K562 (cell line): ENCODE results near the gene VSTM1. TPM values are rescaled to one million over a fixed set of nuclear protein-coding genes. Genes with fewer than 3 reads are reported as not detected.

Experiments
- FOXP1 ChIP-seq: sonication (generic); formaldehyde crosslinking; IDR thresholded peaks from 2 replicates; pipeline ENCODE4 v1.8.0; 2022; ENCODE audit warnings: mild to moderate bottlenecking, missing genetic modification reagents
- PHB2 ChIP-seq: fragments of 450-650 bp; IDR thresholded peaks from 2 replicates; pipeline ENCODE4 v1.6.1; 2017; ENCODE audit warnings: low read depth
- TCF7L2 ChIP-seq: fragments of 150-350 bp; IDR thresholded peaks from 2 replicates; pipeline ENCODE4 v1.6.1; 2016; ENCODE audit warnings: low read depth, mild to moderate bottlenecking, low read length, moderate library complexity
- polyA plus RNA-seq, 8 experiments: library from polyadenylated mRNA; depleted of rRNA in 4 of 8; stranded (reverse) in 5 of 8; unstranded in 3 of 8; fragments of >200 nt; fragmentation: Nextera tagmentation in 2 of 8; fragmentation: Illumina TruSeq in 1 of 8; extraction: Ambion mirVana in 2 of 8; extraction: Trizol in 1 of 8; gene quantifications; 2 replicates each; pipeline versions ENCODE4 v1.2.1 to v1.2.3, GENCODE V29; 2011 to 2014; ENCODE audit warnings: inconsistent platforms in 1 of 8, missing spikeins in 1 of 8
- total RNA-seq, 7 experiments: library from RNA; depleted of rRNA in 6 of 7; stranded (reverse); fragments of >200 nt in 6 of 7; fragmentation: Illumina TruSeq in 2 of 7; extraction: Trizol in 2 of 7; gene quantifications; 2 replicates each; pipeline versions ENCODE4 v1.2.1 to v1.2.3, GENCODE V29; 2011 to 2021; ENCODE audit warnings: low replicate concordance in 1 of 7
- TF ChIP-seq, protein P1 (sequence below): fragments of 150-350 bp; conservative IDR thresholded peaks from 2 replicates; pipeline ENCODE4 v1.6.1; 2014; ENCODE audit warnings: low read length
- TF ChIP-seq, protein P2 (sequence below): fragments of 450-650 bp; conservative IDR thresholded peaks from 2 replicates; pipeline ENCODE4 v1.6.1; 2016; ENCODE audit warnings: missing genetic modification characterization, low read depth, mild to moderate bottlenecking, control low read depth, missing compliant biosample characterization
- TF ChIP-seq, protein P3 (sequence below): fragments of 450-650 bp; IDR thresholded peaks from 2 replicates; pipeline ENCODE4 v1.7.1; 2018; ENCODE audit warnings: mild to moderate bottlenecking, low read depth; ENCODE audit not compliant: partially characterized antibody

Gene VSTM1
- total and polyA plus RNA-seq, 9 of the 15 experiments (the other 6 are each of a cell fraction or from before 2014, with no cell fraction given), result not detected

- TF ChIP-seq, protein P1, sequence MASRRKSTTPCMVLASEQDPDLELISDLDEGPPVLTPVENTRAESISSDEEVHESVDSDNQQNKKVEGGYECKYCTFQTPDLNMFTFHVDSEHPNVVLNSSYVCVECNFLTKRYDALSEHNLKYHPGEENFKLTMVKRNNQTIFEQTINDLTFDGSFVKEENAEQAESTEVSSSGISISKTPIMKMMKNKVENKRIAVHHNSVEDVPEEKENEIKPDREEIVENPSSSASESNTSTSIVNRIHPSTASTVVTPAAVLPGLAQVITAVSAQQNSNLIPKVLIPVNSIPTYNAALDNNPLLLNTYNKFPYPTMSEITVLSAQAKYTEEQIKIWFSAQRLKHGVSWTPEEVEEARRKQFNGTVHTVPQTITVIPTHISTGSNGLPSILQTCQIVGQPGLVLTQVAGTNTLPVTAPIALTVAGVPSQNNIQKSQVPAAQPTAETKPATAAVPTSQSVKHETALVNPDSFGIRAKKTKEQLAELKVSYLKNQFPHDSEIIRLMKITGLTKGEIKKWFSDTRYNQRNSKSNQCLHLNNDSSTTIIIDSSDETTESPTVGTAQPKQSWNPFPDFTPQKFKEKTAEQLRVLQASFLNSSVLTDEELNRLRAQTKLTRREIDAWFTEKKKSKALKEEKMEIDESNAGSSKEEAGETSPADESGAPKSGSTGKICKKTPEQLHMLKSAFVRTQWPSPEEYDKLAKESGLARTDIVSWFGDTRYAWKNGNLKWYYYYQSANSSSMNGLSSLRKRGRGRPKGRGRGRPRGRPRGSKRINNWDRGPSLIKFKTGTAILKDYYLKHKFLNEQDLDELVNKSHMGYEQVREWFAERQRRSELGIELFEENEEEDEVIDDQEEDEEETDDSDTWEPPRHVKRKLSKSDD, result no peak
- TF ChIP-seq, protein P2, sequence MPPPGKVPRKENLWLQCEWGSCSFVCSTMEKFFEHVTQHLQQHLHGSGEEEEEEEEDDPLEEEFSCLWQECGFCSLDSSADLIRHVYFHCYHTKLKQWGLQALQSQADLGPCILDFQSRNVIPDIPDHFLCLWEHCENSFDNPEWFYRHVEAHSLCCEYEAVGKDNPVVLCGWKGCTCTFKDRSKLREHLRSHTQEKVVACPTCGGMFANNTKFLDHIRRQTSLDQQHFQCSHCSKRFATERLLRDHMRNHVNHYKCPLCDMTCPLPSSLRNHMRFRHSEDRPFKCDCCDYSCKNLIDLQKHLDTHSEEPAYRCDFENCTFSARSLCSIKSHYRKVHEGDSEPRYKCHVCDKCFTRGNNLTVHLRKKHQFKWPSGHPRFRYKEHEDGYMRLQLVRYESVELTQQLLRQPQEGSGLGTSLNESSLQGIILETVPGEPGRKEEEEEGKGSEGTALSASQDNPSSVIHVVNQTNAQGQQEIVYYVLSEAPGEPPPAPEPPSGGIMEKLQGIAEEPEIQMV (tag), result no peak
- TF ChIP-seq, protein P3, sequence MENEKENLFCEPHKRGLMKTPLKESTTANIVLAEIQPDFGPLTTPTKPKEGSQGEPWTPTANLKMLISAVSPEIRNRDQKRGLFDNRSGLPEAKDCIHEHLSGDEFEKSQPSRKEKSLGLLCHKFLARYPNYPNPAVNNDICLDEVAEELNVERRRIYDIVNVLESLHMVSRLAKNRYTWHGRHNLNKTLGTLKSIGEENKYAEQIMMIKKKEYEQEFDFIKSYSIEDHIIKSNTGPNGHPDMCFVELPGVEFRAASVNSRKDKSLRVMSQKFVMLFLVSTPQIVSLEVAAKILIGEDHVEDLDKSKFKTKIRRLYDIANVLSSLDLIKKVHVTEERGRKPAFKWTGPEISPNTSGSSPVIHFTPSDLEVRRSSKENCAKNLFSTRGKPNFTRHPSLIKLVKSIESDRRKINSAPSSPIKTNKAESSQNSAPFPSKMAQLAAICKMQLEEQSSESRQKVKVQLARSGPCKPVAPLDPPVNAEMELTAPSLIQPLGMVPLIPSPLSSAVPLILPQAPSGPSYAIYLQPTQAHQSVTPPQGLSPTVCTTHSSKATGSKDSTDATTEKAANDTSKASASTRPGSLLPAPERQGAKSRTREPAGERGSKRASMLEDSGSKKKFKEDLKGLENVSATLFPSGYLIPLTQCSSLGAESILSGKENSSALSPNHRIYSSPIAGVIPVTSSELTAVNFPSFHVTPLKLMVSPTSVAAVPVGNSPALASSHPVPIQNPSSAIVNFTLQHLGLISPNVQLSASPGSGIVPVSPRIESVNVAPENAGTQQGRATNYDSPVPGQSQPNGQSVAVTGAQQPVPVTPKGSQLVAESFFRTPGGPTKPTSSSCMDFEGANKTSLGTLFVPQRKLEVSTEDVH, result no peak
- TF ChIP-seq TCF7L2 (no peak), PHB2 (no peak), FOXP1 (no peak)
These were observed 33.7 kb downstream of the VSTM1 start (continued) for GRCh38 chr19:54029930-54030490.
